AG09319 (cell line): ENCODE measurements around the gene PLOD1.
"Not testable (repeated sequence)": the region's sequence is repeated elsewhere in the genome, so short reads cannot be mapped to it uniquely, and the experiment has no call there.

ENCODE experiments used
- DNase-seq: peaks from one replicate; pipeline ENCODE4 v3.0.0-alpha.2; 2010; ENCODE audit warnings: low read depth; ENCODE audit errors: extremely low read depth
- CTCF ChIP-seq: IDR thresholded peaks from 2 replicates; pipeline ENCODE4 v1.5.1; 2011; ENCODE audit warnings: low read depth, mild to moderate bottlenecking, inconsistent platforms, low read length, moderate library complexity

PLOD1 gene

GRCh38 chr1:11938722-11939526 lies 4.4 kb downstream of the PLOD1 start:
- DNase-seq: no peak
- TF ChIP-seq CTCF: no peak

- not testable (repeated sequence) for DNase-seq
These were observed 5.3 kb downstream of the PLOD1 start for GRCh38 chr1:11939794-11940193.

GRCh38 chr1:11940260-11940921 lies 5.9 kb downstream of the PLOD1 start:
- no peak for DNase-seq

GRCh38 chr1:11942280-11942679 lies 7.8 kb downstream of the PLOD1 start:
- no peak for TF ChIP-seq CTCF
- no peak for DNase-seq

More at GRCh38 chr1:11940260-11940921, 5.9 kb downstream of the PLOD1 start:
- TF ChIP-seq CTCF: no peak

GRCh38 chr1:11943619-11944018 lies 9.1 kb downstream of the PLOD1 start:
- DNase-seq: no peak
- no peak for TF ChIP-seq CTCF

GRCh38 chr1:11944358-11944931 lies 9.9 kb downstream of the PLOD1 start:
- DNase-seq: no peak

GRCh38 chr1:11946647-11947046 lies 12.1 kb downstream of the PLOD1 start:
- no peak for DNase-seq
- no peak for TF ChIP-seq CTCF

More at GRCh38 chr1:11944358-11944931, 9.9 kb downstream of the PLOD1 start:
- no peak for TF ChIP-seq CTCF
